Stimulated activated CD4-positive, alpha-beta T cell treated with anti-CD3 and anti-CD28 coated beads, Interleukin-1b, Interleukin-23, amount 100 ng/mL, for 24 hours (primary cell): ENCODE measurements around the gene DLK1.

ENCODE experiments used
- DNase-seq, 4 experiments: peaks; one replicate each; pipeline ENCODE4 v3.0.0-alpha.2; 2020; ENCODE audit warnings: low read depth in 4 of 4, low spot score in 1 of 4

The DLK1 gene

DNA sequence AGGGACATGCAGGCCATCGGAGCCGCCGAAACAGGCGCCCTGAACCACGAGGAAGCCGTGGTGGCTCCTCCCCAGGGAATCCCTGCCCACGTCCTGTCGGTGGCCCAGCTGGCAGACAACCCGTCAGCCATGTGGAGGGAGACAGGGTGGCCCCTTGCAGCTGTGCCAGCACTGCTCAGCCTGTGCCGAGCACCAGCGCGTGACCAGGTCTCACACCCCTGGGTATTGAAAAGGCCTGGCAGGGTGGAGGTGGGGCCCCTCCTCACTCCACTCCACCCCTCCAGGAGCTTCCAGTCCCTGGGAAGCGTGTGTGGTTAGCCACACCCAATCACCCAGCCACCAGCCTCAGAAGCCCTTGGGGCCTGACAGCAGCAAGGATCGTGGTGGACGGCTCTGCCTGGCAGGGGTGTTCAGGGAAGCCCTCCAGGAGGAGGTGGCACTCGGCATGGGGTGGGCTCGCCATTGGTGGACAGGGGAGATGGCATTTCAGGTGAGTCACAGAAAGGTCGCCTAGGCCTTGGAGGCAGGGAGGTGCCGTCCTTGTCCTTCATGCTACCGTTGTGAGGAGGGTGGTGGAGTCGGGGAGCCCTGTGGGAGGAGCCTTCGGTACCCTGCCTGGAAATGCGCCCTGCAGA, 12.3 kb upstream of the DLK1 start:
- no peak for DNase-seq

DNA sequence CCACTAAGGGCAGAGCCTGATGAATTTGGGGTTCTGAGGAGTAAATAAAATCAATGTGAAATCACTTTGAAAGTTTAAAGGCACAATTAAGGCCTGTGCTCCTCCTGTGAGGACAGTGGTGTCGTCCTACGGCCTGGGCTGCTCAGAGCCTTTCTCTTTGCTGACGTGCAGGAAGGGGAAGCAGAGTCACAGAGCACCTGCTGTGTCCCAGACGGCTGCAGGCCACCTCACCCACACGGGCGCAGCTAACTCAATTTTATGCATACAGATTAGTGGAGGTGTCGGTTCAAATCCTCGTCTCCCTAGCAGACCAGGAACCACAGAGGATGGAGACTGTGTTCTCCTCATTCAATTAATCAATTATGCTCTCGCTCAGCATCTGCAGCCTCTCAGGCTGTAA, 11.4 kb upstream of the DLK1 start:
- DNase-seq = no peak

GRCh38 chr14:100715803-100716202, 10.9 kb upstream of the DLK1 start:
- no peak for DNase-seq

DNA sequence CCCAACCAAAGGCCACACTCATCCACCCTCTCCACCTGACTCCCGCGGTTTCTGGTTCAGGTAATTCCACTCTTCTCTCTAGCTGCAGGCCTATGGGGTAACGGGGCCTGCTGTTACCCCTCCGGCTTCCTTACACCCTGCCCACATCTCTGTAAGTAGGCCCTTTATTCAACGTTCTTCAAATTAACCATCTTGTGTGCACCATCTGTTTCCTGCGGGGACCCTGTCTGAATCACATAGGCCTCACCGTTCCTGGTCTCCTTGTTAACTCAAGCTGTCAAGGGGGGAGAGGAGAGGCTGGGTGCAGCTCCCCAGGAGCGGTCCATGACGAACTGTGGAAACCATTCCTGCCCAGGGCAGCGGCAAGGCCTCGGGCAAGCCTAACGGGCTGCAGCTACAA, 9.3 kb upstream of the DLK1 start:
- DNase-seq = no peak

GRCh38 chr14:100719976-100720520, 6.6 kb upstream of the DLK1 start:
- no peak for DNase-seq

DNA sequence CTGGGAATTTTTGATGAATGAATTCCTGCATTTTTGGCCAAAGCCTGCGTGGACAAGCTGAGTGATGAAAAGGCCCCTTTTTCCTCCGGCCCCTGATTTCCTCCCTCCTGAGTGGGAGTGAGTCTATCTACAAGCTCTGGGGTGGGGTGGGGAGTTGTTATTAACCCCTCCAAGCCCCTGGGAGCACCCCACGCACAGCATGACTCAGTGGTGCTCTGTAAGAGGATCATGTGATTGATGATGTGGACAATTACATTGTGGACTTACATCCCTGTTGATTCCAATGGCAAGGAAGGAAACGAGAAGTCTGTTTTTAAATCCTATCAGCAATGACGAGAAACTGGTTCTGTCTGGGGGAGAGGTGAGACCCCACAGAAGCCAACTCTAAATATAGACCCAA, 5.1 kb upstream of the DLK1 start:
- no peak for DNase-seq

- no peak for DNase-seq
Measured at GRCh38 chr14:100722367-100722766, 4.3 kb upstream of the DLK1 start.

DNA sequence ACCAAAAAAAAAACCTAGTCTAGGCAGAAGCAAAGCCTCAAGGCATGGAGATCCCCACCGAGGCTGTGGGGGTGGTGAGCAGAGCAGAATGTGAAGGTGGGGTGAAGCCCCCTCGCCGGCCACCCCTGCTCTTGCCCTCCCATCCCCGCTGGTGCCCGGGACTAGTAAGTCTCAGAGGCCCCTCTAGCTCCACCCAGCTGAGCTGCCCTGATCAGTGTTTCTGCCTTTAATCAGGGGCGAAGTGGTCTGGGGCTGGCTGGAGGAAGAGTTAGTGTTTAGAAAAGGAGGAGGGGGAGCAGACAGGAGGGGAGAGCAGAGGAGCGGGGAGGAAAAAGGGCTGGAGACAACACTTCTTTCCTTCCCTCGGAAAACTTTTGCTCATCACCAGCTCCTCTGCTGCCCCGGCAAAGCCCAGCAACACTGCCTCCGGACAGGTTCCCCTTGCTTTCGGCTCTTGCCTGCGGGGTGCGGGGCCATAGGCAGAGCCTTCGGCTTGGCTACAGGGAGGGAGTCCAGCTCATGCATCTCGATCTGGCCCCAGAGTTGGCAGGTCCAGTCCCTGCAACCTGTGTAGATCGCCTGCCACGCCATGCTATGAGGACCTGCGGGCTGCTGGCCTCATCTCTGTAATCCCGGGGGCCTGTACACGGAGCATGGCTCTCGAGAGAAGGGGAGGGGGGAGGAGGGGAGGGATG, 3.4 kb upstream of the DLK1 start:
- no peak for DNase-seq

- DNase-seq = no peak
Measured at GRCh38 chr14:100723830-100724437, 2.8 kb upstream of the DLK1 start.

GRCh38 chr14:100724536-100724935, 2.2 kb upstream of the DLK1 start:
- DNase-seq = no peak

GRCh38 chr14:100725587-100726387, 905 bp upstream of the DLK1 start:
- DNase-seq = no peak

DNA sequence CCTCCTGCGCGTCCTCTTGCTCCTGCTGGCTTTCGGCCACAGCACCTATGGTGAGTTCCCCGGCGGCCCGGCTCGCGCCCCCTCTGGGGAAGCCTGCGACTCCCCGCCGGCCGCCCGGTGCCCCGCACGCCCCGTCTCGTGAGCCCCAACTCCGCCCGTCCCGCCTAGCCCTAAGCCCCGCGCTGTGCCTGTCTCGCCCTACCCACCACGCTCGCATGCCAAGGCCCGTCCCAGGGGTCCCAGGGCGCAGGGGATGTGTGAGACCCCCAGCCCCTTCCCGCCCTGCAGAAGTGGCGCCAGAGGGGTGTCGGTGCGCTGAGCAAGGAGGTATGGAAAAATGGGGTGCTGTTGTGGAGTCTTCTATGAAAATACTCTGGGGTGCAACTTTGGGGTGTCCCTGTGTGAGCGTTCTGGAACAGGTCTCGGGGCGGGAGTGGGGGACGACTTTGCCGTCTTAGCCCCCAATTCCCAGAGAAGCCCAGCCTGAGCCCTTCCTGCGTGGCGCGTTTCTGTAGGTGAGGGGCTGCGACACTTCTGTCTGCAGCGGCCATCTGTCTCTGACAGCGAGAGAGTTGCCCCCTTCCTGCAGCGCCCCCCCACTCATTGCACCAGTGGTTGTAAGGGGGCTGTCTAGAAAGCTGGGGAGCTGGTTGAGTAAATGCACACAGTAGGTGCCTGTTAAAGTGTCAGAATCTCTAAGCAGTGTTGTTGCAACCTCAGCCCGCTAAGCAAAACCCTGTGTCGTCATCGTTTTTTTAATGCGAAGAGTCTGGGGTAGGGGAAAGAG, 587 bp downstream of the DLK1 start:
- DNase-seq = no peak

DNA sequence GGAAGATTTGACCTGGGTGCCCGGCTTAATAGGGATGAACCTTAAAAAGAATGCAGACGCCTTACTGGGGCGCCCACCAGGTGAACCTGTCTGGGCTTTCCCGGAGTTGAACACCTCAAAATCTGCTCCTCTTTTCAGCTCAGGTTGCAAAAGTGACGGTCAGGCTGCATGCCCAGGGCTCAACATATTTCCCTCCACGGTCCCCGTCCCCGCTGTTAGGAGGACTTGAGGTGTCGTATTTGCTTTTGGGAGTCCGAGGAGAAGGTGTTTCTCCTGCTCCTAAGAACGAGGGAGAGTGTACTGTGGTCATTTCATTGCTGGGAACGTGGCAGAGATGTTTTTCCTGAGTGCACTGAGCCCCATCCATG, 1.2 kb downstream of the DLK1 start:
- no peak for DNase-seq

DNA sequence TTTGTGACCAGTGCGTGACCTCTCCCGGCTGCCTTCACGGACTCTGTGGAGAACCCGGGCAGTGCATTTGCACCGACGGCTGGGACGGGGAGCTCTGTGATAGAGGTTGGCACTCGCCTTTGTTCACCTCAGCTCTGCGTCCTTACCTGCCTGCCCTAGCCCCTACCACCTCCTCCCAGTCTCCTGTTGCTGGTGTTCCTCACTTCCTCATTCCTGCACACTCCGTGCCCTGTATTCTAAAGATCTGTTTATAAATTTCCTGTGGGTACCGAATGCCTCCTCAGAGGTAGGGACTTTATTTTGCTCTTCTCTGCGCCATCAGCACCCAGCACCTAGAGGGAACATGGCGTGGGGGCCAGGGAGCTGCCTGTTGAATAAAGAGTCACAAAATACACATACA, 2.3 kb downstream of the DLK1 start:
- no peak for DNase-seq

DNA sequence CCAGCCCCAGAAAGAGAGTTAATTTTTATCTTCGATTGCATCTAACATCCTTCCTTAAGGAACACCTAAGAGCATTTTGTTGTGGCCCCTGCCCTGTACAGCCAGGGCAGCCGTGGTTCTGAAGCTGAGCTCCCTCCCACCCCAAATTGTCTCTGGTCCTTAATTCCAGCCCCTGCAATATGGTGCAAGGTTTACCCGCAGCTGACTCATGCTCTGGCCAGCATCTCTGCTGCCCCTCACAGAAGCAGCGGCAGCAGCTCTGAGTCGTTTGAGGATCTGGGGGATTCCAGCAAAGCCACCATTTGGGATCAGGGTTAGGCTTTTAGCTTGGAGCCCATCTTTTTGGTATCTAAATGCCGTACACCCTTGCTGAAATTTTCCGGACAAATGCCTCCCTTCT, 3.3 kb downstream of the DLK1 start:
- no peak for DNase-seq

DNA sequence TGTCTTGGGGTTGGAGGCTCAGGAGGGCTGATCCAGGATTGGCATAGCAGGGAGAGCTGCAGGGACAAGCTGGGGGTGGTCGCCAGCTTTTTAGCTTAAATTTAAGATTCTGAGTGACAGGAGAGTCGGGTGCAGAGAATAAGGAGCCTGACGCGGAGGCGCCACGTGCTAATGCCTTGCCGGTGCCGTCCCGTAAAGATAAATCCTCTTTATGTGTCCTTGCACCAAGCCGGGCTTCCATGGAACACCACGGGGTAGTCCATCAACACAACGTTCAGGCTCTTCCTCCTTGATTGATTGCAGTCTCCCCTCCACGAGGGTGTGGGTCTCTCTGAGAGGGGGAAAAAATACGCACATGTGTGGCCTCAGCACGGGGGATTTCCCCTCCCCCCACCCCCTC, 3.9 kb downstream of the DLK1 start:
- no peak for DNase-seq

- no peak for DNase-seq
Measured at GRCh38 chr14:100731011-100731670, 4.4 kb downstream of the DLK1 start.

- no peak for DNase-seq
Measured at GRCh38 chr14:100731846-100732765, 5.4 kb downstream of the DLK1 start.

GRCh38 chr14:100732766-100733100, 6.0 kb downstream of the DLK1 start:
- DNase-seq = no peak
